Measurements from ENCODE around the gene LAMA3. TPM values are rescaled to one million over a fixed set of nuclear protein-coding genes. Genes with fewer than 3 reads are reported as not detected.

The LAMA3 gene
- total RNA-seq, 1 experiment from 2014 or later, result 5.6 TPM

GRCh38 chr18:23877371-23877770 lies 188.1 kb downstream of the LAMA3 start:
- intact Hi-C loops (cut with micrococcal nuclease), result no loop called here
- no peak for DNase-seq (ENCODE audit: low read depth, low spot score)

GRCh38 chr18:23878336-23878900 lies 189.2 kb downstream of the LAMA3 start:
- Histone ChIP-seq H3K4me2 (ENCODE audit: low read length) (no peak overlapping the region), H2AFZ (ENCODE audit: low read depth, low read length, poor library complexity, severe bottlenecking) (no peak overlapping the region), H3K79me2 (ENCODE audit: insufficient read depth, low read length) (no peaks in the 10 kb centered on the region), H3K27ac (ENCODE audit: low read depth, low read length) (no peak overlapping the region), H3K27me3 (ENCODE audit: insufficient read depth, low read length) (no peaks in the 10 kb centered on the region), H3K9ac (ENCODE audit: low read length) (no peak overlapping the region), H3K9me3 (ENCODE audit: control insufficient read depth in 1 of 2, insufficient read depth in 1 of 2, low read depth in 1 of 2, low read length in 2 of 2) (no peaks in the 10 kb centered on the region), H4K20me1 (ENCODE audit: insufficient read depth) (no peaks in the 10 kb centered on the region), H3K4me3 (replicated peaks in 1 of 2; ENCODE audit: low read depth in 1 of 2, low read length in 2 of 2) (no peak overlapping the region), H3K9me2 (ENCODE audit: insufficient read depth) (no peaks in the 10 kb centered on the region), H3K36me3 (ENCODE audit: control insufficient read depth in 1 of 2, insufficient read depth in 2 of 2, low read length in 2 of 2) (no peaks in the 10 kb centered on the region), H3K4me1 (ENCODE audit: control insufficient read depth in 1 of 2, insufficient read depth in 2 of 2, low read length in 2 of 2) (peaks cover 11 to 14% of the 10 kb centered on the region in 2 experiments; a peak in 3 of 4 replicates)
- DNase-seq (ENCODE audit: low read depth, low spot score) (no peak), ATAC-seq (no peak)
- ChIA-PET POLR2A (no interaction called here), CTCF (no interaction called here), RAD21 (ENCODE audit: low non-redundant PET in 1 of 2, low total read pairs in 2 of 2, uncharacterized antibody in 2 of 2, unreplicated experiment in 2 of 2) (no interaction called here)
- BruUV-seq (replicated peaks), result no TSS peak
- intact Hi-C loops (cut with micrococcal nuclease), result no loop called here
- TF ChIP-seq ZFX (IDR thresholded peaks at IDR 0.05) (no peak), CBX3 (IDR thresholded peaks at IDR 0.05; ENCODE audit: low read depth) (no peak), POLR2AphosphoS5 (IDR thresholded peaks at IDR 0.05; ENCODE audit: low read depth, low read length) (no peak), POLR2A (IDR thresholded peaks at IDR 0.05; ENCODE audit: borderline replicate concordance, extremely low read depth, insufficient read depth, insufficient read length) (no peak), MAX (IDR thresholded peaks at IDR 0.05) (no peak), CTCF (IDR thresholded peaks at IDR 0.05 in 2 of 3, conservative IDR thresholded peaks at IDR 0.05 in 1 of 3; ENCODE audit: borderline replicate concordance in 1 of 3, insufficient read depth in 1 of 3, low read depth in 2 of 3, low read length in 2 of 3) (no peak), ELF1 (IDR thresholded peaks at IDR 0.05; ENCODE audit: borderline replicate concordance, low read depth) (no peak), ZBTB33 (IDR thresholded peaks at IDR 0.05; ENCODE audit: extremely low read depth, insufficient replicate concordance, low read length) (no peak), EGR1 (IDR thresholded peaks at IDR 0.05; ENCODE audit: low read depth) (no peak), EZH2phosphoT487 (IDR thresholded peaks at IDR 0.05; ENCODE audit: borderline replicate concordance) (no peak), RAD21 (IDR thresholded peaks at IDR 0.05; ENCODE audit: low read depth) (no peak), TCF7L2 (IDR thresholded peaks at IDR 0.05; ENCODE audit: borderline replicate concordance, extremely low read depth, insufficient read depth, insufficient read length) (no peak), YY1 (IDR thresholded peaks at IDR 0.05; ENCODE audit: extremely low read depth, insufficient replicate concordance, low read depth, low read length) (no peak)
- TF ChIP-seq, protein P1, sequence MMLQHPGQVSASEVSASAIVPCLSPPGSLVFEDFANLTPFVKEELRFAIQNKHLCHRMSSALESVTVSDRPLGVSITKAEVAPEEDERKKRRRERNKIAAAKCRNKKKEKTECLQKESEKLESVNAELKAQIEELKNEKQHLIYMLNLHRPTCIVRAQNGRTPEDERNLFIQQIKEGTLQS (IDR thresholded peaks at IDR 0.05), result no peak

More at GRCh38 chr18:23877371-23877770, 188.1 kb downstream of the LAMA3 start:
- no peaks in the 10 kb centered on the region for H3K9me2 ChIP-seq (ENCODE audit: insufficient read depth)
- H3K4me2 ChIP-seq (ENCODE audit: low read length), result no peak overlapping the region
- ChIA-PET CTCF (no interaction called here), POLR2A (interaction anchor here (0.5 kb wide), 1 partner anchor 846 kb away, joined by 3 read pairs; no protein-coding TSS in a partner anchor), RAD21 (ENCODE audit: low non-redundant PET in 1 of 2, low total read pairs in 2 of 2, uncharacterized antibody in 2 of 2, unreplicated experiment in 2 of 2) (no interaction called here)
- no peaks in the 10 kb centered on the region for H3K36me3 ChIP-seq (ENCODE audit: control insufficient read depth in 1 of 2, insufficient read depth in 2 of 2, low read length in 2 of 2)
- no peak overlapping the region for H2AFZ ChIP-seq (ENCODE audit: low read depth, low read length, poor library complexity, severe bottlenecking)
- ATAC-seq, result no peak
- H3K9ac ChIP-seq (ENCODE audit: low read length), result no peak overlapping the region
- no peak overlapping the region for H3K27ac ChIP-seq (ENCODE audit: low read depth, low read length)
- H4K20me1 ChIP-seq (ENCODE audit: insufficient read depth), result no peaks in the 10 kb centered on the region
- BruUV-seq (replicated peaks), result no TSS peak
- no peaks in the 10 kb centered on the region for H3K9me3 ChIP-seq (ENCODE audit: control insufficient read depth in 1 of 2, insufficient read depth in 1 of 2, low read depth in 1 of 2, low read length in 2 of 2)
- H3K4me3 ChIP-seq (replicated peaks in 1 of 2; ENCODE audit: low read depth in 1 of 2, low read length in 2 of 2), result no peak overlapping the region
- no peaks in the 10 kb centered on the region for H3K79me2 ChIP-seq (ENCODE audit: insufficient read depth, low read length)
- no peaks in the 10 kb centered on the region for H3K27me3 ChIP-seq (ENCODE audit: insufficient read depth, low read length)
- no peak for TF ChIP-seq CEBPB (IDR thresholded peaks at IDR 0.05; ENCODE audit: low read depth)
- no peak for TF ChIP-seq JUND (IDR thresholded peaks at IDR 0.05)
- no peak for TF ChIP-seq SRF (IDR thresholded peaks at IDR 0.05; ENCODE audit: low read depth)
- no peak for TF ChIP-seq POLR2A (IDR thresholded peaks at IDR 0.05; ENCODE audit: borderline replicate concordance, extremely low read depth, insufficient read depth, insufficient read length)
- TF ChIP-seq ZNF274 (IDR thresholded peaks at IDR 0.05; ENCODE audit: low read depth, low read length), result no peak
- peaks cover 10 to 17% of the 10 kb centered on the region in 2 experiments for H3K4me1 ChIP-seq (ENCODE audit: control insufficient read depth in 1 of 2, insufficient read depth in 2 of 2, low read length in 2 of 2)

Measured in HCT116 (cell line).